Naive thymus-derived CD4-positive, alpha-beta T cell (primary cell): ENCODE results near the gene CD247. TPM values are rescaled to one million over a fixed set of nuclear protein-coding genes. Genes with fewer than 3 reads are reported as not detected.

Source experiments
- ATAC-seq: fragments of 150-1000 bp; cut with Tn5 transposase; 2 replicates; pipeline ENCODE4 v1.10.0; 2021; ENCODE audit warnings: mild to moderate bottlenecking, moderate library complexity
- CTCF ChIA-PET: fragments of 350-600 bp; sonication (Branson Sonifier 250); formaldehyde crosslinking; loops from one replicate; lab custom pipeline; 2021; ENCODE audit warnings: antibody characterized with exemption; lab: Charles Lee
- POLR2A ChIA-PET: fragments of 350-600 bp; sonication (Branson Sonifier 250); formaldehyde crosslinking; loops from one replicate; lab custom pipeline; 2021; ENCODE audit warnings: antibody characterized with exemption, inconsistent platforms; lab: Charles Lee
- DNase-seq, 9 donors: peaks; one replicate each; pipeline versions ENCODE4 v3.0.0 to v3.0.0-alpha.2; 2020 to 2022; ENCODE audit warnings: mixed read lengths in 1 of 9
- H3K27ac ChIP-seq: one replicate; pipeline ENCODE4 v1.7.0; 2013; ENCODE audit warnings: mild to moderate bottlenecking, low read depth, low read length, moderate library complexity
- H3K27me3 ChIP-seq, 2 donors: one replicate each; pipeline ENCODE4 v1.7.0; 2013; ENCODE audit warnings: low read length in 2 of 2, mild to moderate bottlenecking in 2 of 2, moderate library complexity in 2 of 2; ENCODE audit not compliant: control insufficient read depth in 2 of 2, insufficient read depth in 2 of 2
- H3K36me3 ChIP-seq, 3 experiments: 1 replicate in 2 of 3; 2 replicates in 1 of 3; pipeline ENCODE4 v1.7.0; 2013; ENCODE audit warnings: low read length in 3 of 3, mild to moderate bottlenecking in 3 of 3, moderate library complexity in 1 of 3; ENCODE audit not compliant: insufficient read depth in 3 of 3, control insufficient read depth in 2 of 3
- H3K4me1 ChIP-seq, 2 donors: one replicate each; pipeline ENCODE4 v1.7.0; 2013; ENCODE audit warnings: low read length in 2 of 2, mild to moderate bottlenecking in 2 of 2, moderate library complexity in 1 of 2; ENCODE audit not compliant: control insufficient read depth in 2 of 2, insufficient read depth in 2 of 2
- H3K4me3 ChIP-seq: 2 replicates; pipeline ENCODE4 v1.7.0; 2013; ENCODE audit warnings: mild to moderate bottlenecking, low read length
- H3K9me3 ChIP-seq, 3 experiments: 1 replicate in 2 of 3; 2 replicates in 1 of 3; pipeline ENCODE4 v1.7.0; 2013; ENCODE audit warnings: low read length in 3 of 3; ENCODE audit not compliant: control insufficient read depth in 2 of 3
- H3K27ac Mint-ChIP-seq, 9 donors: one replicate each; pipeline ENCODE4 v1.8.0; 2020 to 2022; ENCODE audit warnings: mixed read lengths in 9 of 9, mild to moderate bottlenecking in 8 of 9, moderate library complexity in 5 of 9, inconsistent platforms in 2 of 9
- H3K27me3 Mint-ChIP-seq, 5 donors: one replicate each; pipeline ENCODE4 v1.8.0; 2021 to 2022; ENCODE audit warnings: mixed read lengths in 5 of 5, mild to moderate bottlenecking in 1 of 5
- H3K36me3 Mint-ChIP-seq, 5 donors: one replicate each; pipeline ENCODE4 v1.8.0; 2020 to 2022; ENCODE audit warnings: mixed read lengths in 5 of 5, mild to moderate bottlenecking in 3 of 5, inconsistent platforms in 1 of 5
- H3K4me1 Mint-ChIP-seq, 7 donors: one replicate each; pipeline ENCODE4 v1.8.0; 2020 to 2022; ENCODE audit warnings: mixed read lengths in 7 of 7, mild to moderate bottlenecking in 3 of 7, inconsistent platforms in 1 of 7
- H3K4me3 Mint-ChIP-seq, 10 donors: one replicate each; pipeline ENCODE4 v1.8.0; 2020 to 2022; ENCODE audit warnings: mild to moderate bottlenecking in 10 of 10, mixed read lengths in 10 of 10, moderate library complexity in 6 of 10, inconsistent platforms in 2 of 10
- H3K9me3 Mint-ChIP-seq, 11 donors: one replicate each; pipeline ENCODE4 v1.8.0; 2020 to 2022; ENCODE audit warnings: mixed read lengths in 11 of 11, mild to moderate bottlenecking in 4 of 11, inconsistent platforms in 1 of 11, moderate library complexity in 1 of 11
- intact Hi-C, 2 donors: fragments of 100-400 bp; cut with micrococcal nuclease; formaldehyde crosslinking; loops; one replicate each; pipeline ENCODE4 v1.15.1; 2023
- polyA plus RNA-seq, 2 donors: library from polyadenylated mRNA; unstranded; fragments of 300-500 nt; fragmentation: Illumina TruSeq; gene quantifications; one replicate each; pipeline ENCODE4 v1.2.3, GENCODE V29; 2021
- total RNA-seq, 6 experiments: library from RNA in 5 of 6; stranded (reverse) in 5 of 6; gene quantifications; 1 replicate in 5 of 6; 2 replicates in 1 of 6; pipeline ENCODE4 v1.2.3 and lab custom pipeline; 2021 to 2026

The CD247 gene
- total and polyA plus RNA-seq, 7 experiments from 2014 or later, result 246 to 476 (median 352) TPM

- no peaks in the 10 kb centered on the region for H3K27me3 Mint-ChIP-seq
- no peaks in the 10 kb centered on the region for H3K9me3 ChIP-seq
- ChIA-PET CTCF (interaction anchor here (0.9 to 3.3 kb wide), 5 partner anchors 34 to 149 kb away, joined by 3 to 14 read pairs (median 3); no protein-coding TSS in a partner anchor), POLR2A (no interaction called here)
- H3K36me3 Mint-ChIP-seq, result peaks cover 0 to 4% (median 0%) of the 10 kb centered on the region in 5 donors
- H3K27ac ChIP-seq, result no peak overlapping the region
- H3K36me3 ChIP-seq, result no peaks in the 10 kb centered on the region
- DNase-seq, result no peak
- H3K27me3 ChIP-seq, result no peaks in the 10 kb centered on the region
- peaks cover 0 to 2% (median 0%) of the 10 kb centered on the region in 11 donors for H3K9me3 Mint-ChIP-seq
- no peaks in the 10 kb centered on the region for H3K4me1 ChIP-seq
- H3K4me3 ChIP-seq, result no peak overlapping the region
- intact Hi-C loops, result no loop called here
- H3K4me1 Mint-ChIP-seq, result peaks cover 3 to 42% (median 5%) of the 10 kb centered on the region in 7 donors
- no peak for ATAC-seq
- H3K27ac Mint-ChIP-seq, result peak overlapping the region in 1 of 9 donors; percentile 20
- H3K4me3 Mint-ChIP-seq, result peak overlapping the region in 1 of 10 donors; percentile 59
Measured at GRCh38 chr1:167538657-167539056, 20.3 kb upstream of the CD247 start.

- no peak overlapping the region for H3K4me3 Mint-ChIP-seq
- H3K9me3 ChIP-seq, result no peaks in the 10 kb centered on the region
- no peak overlapping the region for H3K27ac ChIP-seq
- H3K27me3 ChIP-seq, result no peaks in the 10 kb centered on the region
- ChIA-PET CTCF (interaction anchor here (0.7 to 4.8 kb wide), 38 partner anchors 9 to 410 kb away, joined by 3 to 48 read pairs (median 5); partner anchors contain the start of genes CD247, CREG1 and POU2F1), POLR2A (interaction anchor here (0.6 to 4.6 kb wide), 11 partner anchors 10 to 265 kb away, joined by 3 to 38 read pairs (median 3); partner anchors contain the start of gene CD247)
- peak in 8 of 9 donors; percentile 50 to 72 (median 58) for DNase-seq
- H3K4me1 Mint-ChIP-seq, result peaks cover 0 to 11% (median 2%) of the 10 kb centered on the region in 7 donors
- ATAC-seq, result peak; percentile 87
- H3K9me3 Mint-ChIP-seq, result no peaks in the 10 kb centered on the region
- peaks cover 0 to 3% (median 0%) of the 10 kb centered on the region in 5 donors for H3K27me3 Mint-ChIP-seq
- no peaks in the 10 kb centered on the region for H3K36me3 Mint-ChIP-seq
- peak overlapping the region in 1 of 9 donors; percentile 30 for H3K27ac Mint-ChIP-seq
- intact Hi-C loops, result loop anchor here (1.0 to 5.0 kb wide), 8 partner anchors 42 to 467 kb away; partner anchors contain the start of gene POU2F1 (in 1 of the 2)
- no peaks in the 10 kb centered on the region for H3K4me1 ChIP-seq
- H3K4me3 ChIP-seq, result no peak overlapping the region
- no peaks in the 10 kb centered on the region for H3K36me3 ChIP-seq
Measured at GRCh38 chr1:167533851-167534300, 15.5 kb upstream of the CD247 start.

DNA sequence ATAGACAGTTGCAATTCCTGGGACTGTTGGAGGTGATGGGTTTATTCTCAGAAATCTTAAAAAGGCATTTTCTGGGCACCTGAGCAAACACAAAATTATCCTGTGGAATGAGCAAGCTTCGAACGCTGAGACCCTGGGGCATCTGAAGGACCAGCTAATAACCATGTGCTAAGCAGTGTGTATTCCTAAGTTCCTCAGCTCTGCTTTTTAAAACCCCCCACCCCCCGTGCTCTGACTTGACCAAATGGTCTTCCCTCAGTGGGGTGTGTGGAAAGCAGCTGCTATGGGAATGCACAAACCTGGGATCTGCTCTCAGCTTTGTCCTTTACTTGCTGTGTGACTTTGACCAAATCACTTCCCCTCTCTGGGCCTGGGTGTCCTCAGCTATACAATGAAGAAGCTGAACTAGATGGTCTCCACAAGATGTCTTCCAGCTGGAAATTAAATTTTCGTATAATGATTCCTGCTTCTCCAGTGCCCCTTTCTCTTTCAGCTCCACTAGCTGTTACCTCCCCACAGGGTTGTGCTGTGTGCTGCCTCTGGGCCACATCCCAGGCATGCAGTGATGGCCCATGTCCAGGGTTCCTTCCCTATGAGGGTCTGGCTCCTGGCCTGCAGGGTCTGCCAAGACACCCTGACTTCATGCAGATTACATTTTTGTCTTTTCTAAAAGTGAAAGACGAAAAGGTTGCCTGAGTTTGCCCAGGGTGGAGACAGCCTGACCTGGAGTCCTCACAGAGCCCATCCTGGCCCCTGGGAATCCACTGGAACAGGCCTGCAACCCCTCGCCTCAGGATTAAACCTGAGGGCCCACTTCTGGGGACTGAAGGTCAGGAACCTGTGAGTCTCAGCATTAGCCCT, 14.9 kb upstream of the CD247 start:
- POLR2A ChIA-PET, result interaction anchor here (0.6 to 4.6 kb wide), 10 partner anchors 8 to 999 kb away, joined by 3 to 38 read pairs (median 3); partner anchors contain the start of gene CD247
- Mint-ChIP-seq H3K27me3 (peaks cover 0 to 3% (median 0%) of the 10 kb centered on the region in 5 donors), H3K27ac (no peak overlapping the region), H3K36me3 (no peaks in the 10 kb centered on the region), H3K9me3 (no peaks in the 10 kb centered on the region), H3K4me3 (no peak overlapping the region), H3K4me1 (peaks cover 0 to 7% (median 0%) of the 10 kb centered on the region in 7 donors)
- ATAC-seq, result no peak
- Histone ChIP-seq H3K27me3 (no peaks in the 10 kb centered on the region), H3K4me3 (no peak overlapping the region), H3K4me1 (no peaks in the 10 kb centered on the region), H3K27ac (no peak overlapping the region), H3K36me3 (no peaks in the 10 kb centered on the region), H3K9me3 (no peaks in the 10 kb centered on the region)
- intact Hi-C loops, result loop anchor here (1.0 to 5.0 kb wide), 8 partner anchors 41 to 466 kb away; partner anchors contain the start of gene POU2F1 (in 1 of the 2)
- no peak for DNase-seq
- CTCF ChIA-PET, result interaction anchor here (0.5 to 4.8 kb wide), 36 partner anchors 9 to 412 kb away, joined by 3 to 48 read pairs (median 5); partner anchors contain the start of genes CD247, CREG1 and POU2F1

- H3K4me3 ChIP-seq, result no peak overlapping the region
- no peaks in the 10 kb centered on the region for H3K27me3 ChIP-seq
- intact Hi-C loops, result loop anchor here (2.0 to 5.0 kb wide), 4 partner anchors 40 to 466 kb away; partner anchors contain the start of gene POU2F1 (in 1 of the 2)
- no peak overlapping the region for H3K27ac Mint-ChIP-seq
- no peaks in the 10 kb centered on the region for H3K9me3 Mint-ChIP-seq
- ATAC-seq (no peak), DNase-seq (no peak)
- H3K4me3 Mint-ChIP-seq, result no peak overlapping the region
- POLR2A ChIA-PET, result interaction anchor here (4.6 kb wide), 1 partner anchor 15 kb away, joined by 38 read pairs; the partner anchor contains the start of gene CD247
- H3K36me3 Mint-ChIP-seq, result no peaks in the 10 kb centered on the region
- no peaks in the 10 kb centered on the region for H3K36me3 ChIP-seq
- no peaks in the 10 kb centered on the region for H3K9me3 ChIP-seq
- H3K4me1 ChIP-seq, result no peaks in the 10 kb centered on the region
- CTCF ChIA-PET, result interaction anchor here (0.5 to 4.8 kb wide), 18 partner anchors 11 to 408 kb away, joined by 3 to 48 read pairs (median 6); partner anchors contain the start of gene CD247
- peaks cover 0 to 7% (median 2%) of the 10 kb centered on the region in 7 donors for H3K4me1 Mint-ChIP-seq
- H3K27me3 Mint-ChIP-seq, result peaks cover 0 to 3% (median 0%) of the 10 kb centered on the region in 5 donors
- no peak overlapping the region for H3K27ac ChIP-seq
Measured at GRCh38 chr1:167532375-167532774, 14.0 kb upstream of the CD247 start.

DNA sequence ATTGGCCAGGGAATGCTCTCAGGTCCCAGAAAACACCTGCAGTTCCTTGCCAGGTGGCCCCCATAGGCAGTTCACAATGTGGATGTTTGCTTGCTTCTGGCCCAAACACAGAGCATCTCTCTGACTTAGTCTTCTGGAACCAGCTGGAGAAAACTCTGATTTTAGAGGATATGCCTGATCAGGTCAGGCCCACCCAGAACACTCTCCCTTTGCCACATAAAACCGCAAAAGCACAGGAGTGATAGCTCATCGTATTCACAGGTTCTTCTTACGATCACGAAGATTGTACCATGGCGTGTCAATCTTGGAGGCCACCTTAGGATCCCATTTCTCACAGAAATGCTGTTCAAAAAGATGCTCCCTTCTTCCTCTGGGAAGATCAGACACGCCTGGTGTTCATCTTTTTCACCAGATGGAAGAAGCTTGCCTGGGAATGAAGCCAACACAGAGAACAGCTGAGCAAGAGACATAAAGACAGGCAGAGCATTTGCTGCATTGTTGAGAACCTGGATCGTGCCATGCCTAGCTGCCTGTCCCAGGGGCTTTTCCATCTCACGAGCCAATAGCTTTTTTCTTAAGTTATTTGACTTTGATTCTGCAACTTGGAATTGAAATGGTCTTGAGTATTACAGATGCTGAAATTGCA, 11.6 kb upstream of the CD247 start:
- intact Hi-C loops, result loop anchor here (1.0 to 5.0 kb wide), 4 partner anchors 12 to 408 kb away; partner anchors contain the start of genes CD247 (in 1 of the 2) and POU2F1 (in 1 of the 2)
- H3K27me3 Mint-ChIP-seq, result peaks cover 0 to 8% (median 0%) of the 10 kb centered on the region in 5 donors

More for the DNA sequence above, 11.6 kb upstream of the CD247 start:
- Histone ChIP-seq H3K9me3 (no peaks in the 10 kb centered on the region), H3K4me1 (no peaks in the 10 kb centered on the region), H3K36me3 (no peaks in the 10 kb centered on the region), H3K27ac (no peak overlapping the region), H3K4me3 (no peak overlapping the region), H3K27me3 (no peaks in the 10 kb centered on the region)
- H3K36me3 Mint-ChIP-seq, result no peaks in the 10 kb centered on the region
- H3K4me1 Mint-ChIP-seq, result peaks cover 0 to 14% (median 13%) of the 10 kb centered on the region in 7 donors
- H3K9me3 Mint-ChIP-seq, result no peaks in the 10 kb centered on the region
- H3K4me3 Mint-ChIP-seq, result no peak overlapping the region
- no peak overlapping the region for H3K27ac Mint-ChIP-seq
- ChIA-PET POLR2A (interaction anchor here (1.0 to 7.2 kb wide), 4 partner anchors 13 to 105 kb away, joined by 3 to 57 read pairs (median 4); partner anchors contain the start of genes CD247 and CREG1), CTCF (interaction anchor here (0.6 to 1.3 kb wide), 5 partner anchors 11 to 269 kb away, joined by 3 to 4 read pairs (median 3); no protein-coding TSS in a partner anchor)
- DNase-seq (no peak), ATAC-seq (no peak)
